MM.1S (cell line): ENCODE data around the gene ELOVL7.

Experiments
- EZH2phosphoT487 ChIP-seq: fragments of 300-600 bp; sonication (generic); IDR thresholded peaks from 2 replicates; pipeline ENCODE4 v1.6.1; 2018; ENCODE audit warnings: antibody characterized with exemption, low read length
- TF ChIP-seq, protein P1 (sequence below): fragments of 300-600 bp; sonication (generic); IDR thresholded peaks from 2 replicates; pipeline ENCODE4 v1.5.1; 2016; ENCODE audit warnings: antibody characterized with exemption, low read length, mixed read lengths

DNA sequence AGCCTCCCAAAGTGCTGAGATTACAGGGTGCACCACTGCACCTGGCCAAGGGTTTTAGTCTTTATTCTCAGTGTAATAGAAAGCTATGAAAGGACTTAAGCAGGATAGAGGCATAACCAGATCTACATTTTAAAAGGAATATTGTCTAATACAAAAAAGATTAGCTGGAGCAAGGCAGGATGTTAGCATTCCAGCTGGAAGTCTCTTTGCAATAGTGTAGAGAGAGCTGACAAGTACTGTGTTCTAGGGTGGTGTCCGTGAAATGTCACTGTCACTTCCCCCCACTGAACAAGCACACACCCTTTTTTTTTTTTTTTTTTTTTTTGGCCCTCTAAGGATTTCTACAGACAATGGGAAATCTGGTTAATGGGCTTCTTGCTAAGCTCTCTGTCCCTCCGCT lies 119.9 kb downstream of the ELOVL7 start:
- TF ChIP-seq, protein P1, sequence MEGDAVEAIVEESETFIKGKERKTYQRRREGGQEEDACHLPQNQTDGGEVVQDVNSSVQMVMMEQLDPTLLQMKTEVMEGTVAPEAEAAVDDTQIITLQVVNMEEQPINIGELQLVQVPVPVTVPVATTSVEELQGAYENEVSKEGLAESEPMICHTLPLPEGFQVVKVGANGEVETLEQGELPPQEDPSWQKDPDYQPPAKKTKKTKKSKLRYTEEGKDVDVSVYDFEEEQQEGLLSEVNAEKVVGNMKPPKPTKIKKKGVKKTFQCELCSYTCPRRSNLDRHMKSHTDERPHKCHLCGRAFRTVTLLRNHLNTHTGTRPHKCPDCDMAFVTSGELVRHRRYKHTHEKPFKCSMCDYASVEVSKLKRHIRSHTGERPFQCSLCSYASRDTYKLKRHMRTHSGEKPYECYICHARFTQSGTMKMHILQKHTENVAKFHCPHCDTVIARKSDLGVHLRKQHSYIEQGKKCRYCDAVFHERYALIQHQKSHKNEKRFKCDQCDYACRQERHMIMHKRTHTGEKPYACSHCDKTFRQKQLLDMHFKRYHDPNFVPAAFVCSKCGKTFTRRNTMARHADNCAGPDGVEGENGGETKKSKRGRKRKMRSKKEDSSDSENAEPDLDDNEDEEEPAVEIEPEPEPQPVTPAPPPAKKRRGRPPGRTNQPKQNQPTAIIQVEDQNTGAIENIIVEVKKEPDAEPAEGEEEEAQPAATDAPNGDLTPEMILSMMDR = no peak
- no peak for TF ChIP-seq EZH2phosphoT487
